GM19468 (cell line): ENCODE measurements around the gene RBM43.
A peak's percentile ranks its signal among the peaks of the same experiment; 100 is the strongest.
"Not testable (repeated sequence)": the region's sequence is repeated elsewhere in the genome, so short reads cannot be mapped to it uniquely, and the experiment has no call there.

Experiments used
- ATAC-seq: cut with Tn5 transposase; IDR thresholded peaks from one replicate; pipeline ENCODE4 v1.9.1; 2021; ENCODE audit warnings: mild to moderate bottlenecking, moderate library complexity, moderate number of reproducible peaks; ENCODE audit not compliant: unreplicated experiment; ENCODE audit errors: extremely low read depth

Gene RBM43

DNA sequence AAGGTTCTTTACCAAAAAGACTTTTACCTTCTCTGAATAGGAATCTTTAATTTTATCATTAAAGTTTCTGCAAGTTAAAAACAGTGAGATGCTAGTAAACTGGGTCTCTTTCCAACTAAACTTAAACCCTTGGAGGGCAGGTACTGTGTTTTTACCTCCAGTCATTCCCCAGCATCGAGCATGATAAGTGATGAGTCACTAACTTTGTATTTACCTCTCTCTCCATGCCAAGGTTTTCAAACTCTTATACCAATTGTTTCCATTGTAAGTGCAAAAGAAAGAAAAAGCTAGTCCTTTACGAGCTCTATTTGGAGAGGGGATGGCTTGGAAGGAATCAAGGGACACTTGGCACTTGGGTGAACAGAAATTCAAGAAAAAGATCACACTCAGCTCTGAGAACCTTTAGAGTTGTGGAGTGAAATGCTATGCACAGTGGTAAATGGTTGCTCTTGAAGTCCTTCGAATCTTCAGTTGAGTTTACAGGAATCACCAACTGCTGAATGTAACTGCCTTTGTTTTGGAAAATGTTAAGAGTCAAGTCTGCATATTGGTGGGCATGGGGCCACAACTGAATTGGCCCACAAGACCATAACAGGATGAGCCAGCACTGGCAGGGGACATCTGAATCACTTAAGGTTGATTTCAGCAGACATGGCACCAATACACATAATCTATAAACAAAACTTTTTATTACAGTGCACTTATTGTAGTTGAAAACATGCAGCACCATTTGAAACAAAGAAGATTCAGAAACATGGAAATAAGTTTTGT is 8.3 kb upstream of the RBM43 start:
- no peak for ATAC-seq

DNA sequence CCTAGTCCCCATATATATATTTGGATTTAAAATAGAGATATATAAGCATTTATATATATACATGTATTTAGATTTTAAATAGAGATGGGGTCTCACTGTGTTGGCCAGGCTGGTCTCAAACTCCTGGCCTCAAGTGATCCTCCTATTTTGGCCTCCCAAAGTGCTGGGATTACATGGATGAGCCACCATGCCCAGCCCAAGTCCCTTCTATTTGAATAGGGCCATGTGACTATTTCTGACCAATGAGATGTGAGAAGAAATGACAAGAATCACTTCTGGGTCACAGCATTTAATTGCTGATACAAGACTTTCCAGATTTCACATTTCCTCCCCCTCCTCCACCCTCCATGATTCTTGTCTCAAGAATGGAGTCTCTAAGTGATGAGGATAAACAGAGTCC is 6.4 kb upstream of the RBM43 start:
- no peak for ATAC-seq

DNA sequence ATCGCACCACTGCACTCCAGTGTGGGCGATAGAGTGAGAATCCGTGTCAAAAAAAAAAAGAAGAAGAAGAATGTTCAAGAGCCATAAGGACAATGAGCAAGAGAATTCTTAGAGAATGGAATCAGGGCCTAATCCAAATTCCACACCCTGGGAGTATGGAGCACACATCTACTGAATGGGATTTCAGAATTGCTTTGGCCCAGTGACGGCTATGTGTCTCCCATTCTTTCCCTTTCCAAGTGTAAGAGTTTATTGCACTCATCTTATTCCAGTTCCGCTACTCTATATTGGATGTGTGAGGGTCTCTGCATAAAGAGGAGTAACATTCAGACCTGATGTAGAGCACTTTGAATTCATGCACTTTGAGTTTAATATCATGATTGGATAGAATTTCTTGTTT is 5.9 kb upstream of the RBM43 start:
- no peak for ATAC-seq

DNA sequence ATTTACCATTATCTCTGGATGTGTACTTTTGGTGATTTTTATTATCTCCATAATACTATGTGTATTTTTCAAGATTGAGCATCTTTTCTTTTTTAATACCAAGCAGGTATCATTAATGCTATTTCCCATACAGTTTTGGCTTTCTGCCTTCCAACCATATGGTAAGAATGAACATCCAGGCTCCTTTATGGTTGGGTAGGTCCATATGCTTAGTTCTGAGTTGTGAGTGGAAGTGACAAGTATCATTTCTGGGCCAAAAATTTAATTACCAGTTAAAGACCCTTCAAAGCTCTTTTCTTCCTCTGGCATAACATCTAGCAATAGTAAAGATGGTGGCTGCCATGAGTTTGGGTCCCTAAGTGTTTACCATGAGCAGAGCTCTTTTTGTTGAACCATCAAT is 4.3 kb upstream of the RBM43 start:
- ATAC-seq, result no peak

DNA sequence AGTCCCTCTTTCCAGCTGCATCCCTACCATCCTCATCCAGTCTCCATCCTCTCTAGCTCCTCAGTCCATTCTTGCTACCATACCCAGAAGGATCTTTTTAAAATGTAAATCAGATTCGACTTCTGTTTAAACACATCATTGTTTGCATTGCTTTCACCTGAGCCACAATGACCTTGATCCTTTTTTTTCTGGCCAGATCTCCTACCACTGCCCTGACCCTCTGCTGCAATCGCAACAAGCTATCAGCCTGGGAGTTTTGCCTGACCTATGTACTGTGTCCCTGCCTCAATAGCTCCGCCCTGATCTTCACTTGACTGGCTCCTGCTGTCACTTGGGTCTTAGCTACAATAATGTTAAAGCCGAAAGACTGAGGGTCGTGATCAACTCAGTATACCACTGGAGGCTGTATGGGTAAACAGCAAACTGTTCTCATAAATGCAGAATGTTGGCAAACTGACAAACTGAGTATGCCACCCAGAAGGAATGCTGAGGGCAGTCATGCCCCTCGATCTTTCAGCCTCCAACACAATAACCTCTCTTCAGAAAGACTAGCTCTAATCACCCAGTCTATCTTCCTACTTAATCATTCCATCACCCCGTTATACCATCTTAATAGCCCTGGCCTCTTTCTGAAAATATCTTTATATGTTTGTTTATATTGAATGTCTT is 2.6 kb upstream of the RBM43 start:
- ATAC-seq, result no peak

DNA sequence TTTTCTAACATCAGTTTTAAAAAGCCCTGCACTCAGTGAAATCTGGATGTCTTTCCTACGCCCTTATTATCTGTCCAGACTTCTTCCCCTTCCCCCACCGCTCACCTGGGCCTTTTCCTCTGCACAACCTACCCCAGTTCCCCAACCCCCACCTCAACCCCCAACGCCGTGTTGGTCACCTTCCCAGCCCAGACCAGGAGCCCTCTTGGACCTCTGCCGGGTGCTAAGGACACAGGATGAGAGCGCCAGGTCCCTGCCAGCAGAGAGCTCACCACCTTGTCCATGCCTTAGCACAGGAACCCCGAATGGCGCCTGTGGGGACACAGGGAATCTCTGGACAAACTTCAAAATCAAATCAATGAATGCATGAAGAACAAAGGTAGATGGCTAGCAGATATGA is 966 bp upstream of the RBM43 start:
- no peak for ATAC-seq

DNA sequence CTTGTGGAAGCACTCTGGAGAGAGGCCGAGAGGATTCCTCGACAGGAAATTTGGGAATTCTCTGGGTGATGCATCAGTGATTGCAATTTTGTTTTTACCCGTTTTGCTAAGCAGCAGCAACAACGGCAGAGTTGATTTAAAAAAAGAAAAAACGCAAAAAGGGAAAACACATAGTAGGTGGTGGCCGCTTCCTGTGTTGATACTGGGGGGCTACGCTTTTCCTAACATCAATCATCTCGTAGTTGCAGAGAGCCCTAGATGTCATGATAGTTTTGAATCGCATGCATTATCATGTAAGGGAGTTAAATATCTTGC is 271 bp upstream of the RBM43 start:
- no peak for ATAC-seq

DNA sequence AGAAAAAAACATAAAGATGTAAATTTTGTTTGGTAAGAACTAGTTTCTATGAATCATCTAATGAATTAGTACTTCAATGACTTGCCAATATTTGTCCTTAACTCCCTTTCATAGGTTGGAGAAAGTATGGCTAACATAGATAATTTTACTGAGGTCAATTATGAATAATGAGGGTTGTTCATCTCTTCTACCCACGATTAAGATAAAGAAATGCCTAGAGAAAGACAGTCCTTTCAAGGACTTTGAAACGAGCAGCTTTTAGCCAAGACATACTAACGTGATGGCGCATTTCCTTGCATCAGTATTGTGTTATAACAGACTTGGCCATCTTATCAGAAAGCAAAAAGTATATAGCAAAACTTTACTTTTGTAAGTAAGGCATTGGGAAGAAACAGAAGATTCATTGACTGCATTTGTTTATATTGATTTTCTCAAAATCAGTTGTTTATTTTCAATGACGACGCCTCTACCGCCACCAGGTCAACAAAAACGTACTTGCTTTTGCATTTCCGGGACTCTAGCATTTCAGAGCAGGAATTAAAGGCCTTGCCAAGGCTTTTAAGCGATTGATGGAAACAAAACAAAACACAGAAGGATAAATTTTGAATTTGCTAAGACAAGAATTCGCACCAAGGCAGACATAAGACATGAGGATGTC is 961 bp downstream of the RBM43 start:
- no peak for ATAC-seq

DNA sequence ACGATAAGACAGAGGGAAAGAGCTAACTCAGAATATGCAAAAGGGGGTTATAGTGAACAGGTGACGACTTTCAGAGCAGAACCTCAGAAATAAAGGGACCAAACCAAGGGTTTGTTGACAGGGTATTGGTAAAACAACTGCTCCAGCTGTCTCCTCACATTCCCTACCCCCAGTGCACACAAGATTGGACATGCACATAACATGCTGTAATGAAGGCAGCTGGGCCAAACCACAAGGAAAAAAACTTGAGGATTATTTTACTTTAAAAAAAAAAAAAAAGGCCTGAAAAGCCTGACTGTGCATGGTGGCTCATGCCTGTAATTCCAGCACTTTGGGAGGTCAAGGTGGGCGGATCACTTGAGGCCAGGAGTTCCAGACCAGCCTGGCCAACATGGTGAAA is 3.5 kb downstream of the RBM43 start:
- ATAC-seq, result no peak

DNA sequence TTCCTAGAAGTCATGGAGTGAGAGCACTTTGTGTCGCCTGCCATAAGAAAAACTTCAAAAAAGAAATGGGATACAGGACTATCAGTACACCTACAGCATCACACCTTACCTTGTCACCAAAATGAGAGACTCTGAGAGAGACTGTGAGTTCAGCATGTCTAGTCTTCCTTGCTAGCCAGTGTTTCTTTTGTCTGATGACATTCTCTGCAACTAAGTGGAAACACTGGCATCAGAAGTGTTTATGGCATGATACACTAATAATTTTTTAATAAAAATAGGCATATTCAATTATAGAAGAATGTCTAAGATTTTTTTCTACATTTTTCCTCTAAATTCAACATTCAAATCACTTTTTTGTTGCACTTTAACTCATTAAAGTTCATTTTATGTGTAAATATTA is 9.0 kb downstream of the RBM43 start:
- ATAC-seq, result no peak

DNA sequence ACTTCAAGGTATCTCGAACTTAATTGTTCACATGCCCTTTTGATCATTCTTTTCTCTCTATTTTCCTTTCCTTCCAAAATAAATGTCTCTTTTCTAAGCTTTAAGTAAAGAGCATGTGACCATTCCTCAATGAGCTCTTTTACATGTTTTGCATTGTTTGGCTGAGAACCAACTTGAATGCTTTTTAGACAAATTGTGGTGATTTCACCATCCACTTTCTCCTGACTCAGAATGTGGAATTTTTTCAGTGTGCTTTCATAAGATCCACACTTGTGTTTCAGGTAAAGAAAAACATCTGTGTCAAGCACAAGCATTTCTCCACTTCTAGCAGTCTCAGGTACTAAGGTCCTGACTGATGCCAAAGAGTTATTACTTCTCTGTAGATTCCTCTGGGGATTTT is 10.7 kb downstream of the RBM43 start:
- no peak for ATAC-seq

DNA sequence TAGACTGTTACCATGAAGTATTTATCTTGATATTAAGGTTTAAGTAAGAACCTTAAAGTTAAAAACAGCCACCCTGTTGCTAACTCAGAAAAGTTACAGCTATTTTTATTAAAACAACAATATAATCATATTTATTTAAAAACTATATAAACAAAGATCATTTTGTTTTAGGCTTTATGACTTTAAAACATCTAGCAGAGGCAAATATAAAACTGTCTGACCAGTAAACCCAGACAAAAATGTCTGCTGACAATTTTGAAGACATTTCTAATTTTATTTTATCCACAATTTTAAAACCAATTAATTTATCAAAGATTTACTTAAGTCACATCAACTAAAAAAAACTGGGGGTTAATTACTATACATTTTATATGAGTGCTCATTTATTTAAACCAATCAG is 14.2 kb downstream of the RBM43 start:
- no peak for ATAC-seq

DNA sequence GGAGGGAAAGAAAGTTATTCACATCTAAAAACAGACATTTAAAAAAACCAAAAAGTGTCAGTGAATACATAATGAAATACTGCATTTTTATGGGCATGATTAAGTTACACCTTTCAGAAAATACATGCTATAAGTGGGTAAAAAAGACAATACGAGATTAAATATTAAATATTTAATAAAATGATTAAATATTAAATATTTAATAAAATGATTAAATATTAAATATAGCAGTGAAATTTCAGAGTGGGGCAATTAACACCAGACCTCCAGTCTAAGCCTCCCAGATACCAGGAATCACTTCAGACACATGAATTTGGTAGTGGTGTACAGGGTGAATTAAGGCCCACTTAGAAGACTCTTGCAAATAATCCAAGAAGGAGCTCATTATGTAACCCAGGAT is 15.5 kb downstream of the RBM43 start:
- no peak for ATAC-seq

DNA sequence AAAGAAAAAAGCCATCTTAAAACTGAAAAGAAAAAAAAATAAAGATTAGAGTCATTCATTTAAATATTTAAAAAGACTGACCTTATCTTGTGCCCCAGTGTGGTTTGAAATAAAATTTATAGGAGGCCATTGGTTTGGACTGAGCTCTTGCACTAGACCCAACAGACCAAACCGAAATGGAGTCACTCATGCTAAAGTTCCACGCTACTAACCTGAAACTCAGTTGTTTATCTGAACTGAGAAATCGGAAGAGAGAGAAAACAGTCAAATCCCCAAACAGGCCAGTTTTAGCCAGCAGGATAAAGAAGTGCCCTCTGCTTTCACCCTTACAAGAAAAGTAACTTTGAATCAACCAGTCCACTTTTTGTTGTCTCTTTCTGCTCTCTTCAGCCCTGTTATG is 18.2 kb downstream of the RBM43 start:
- ATAC-seq, result no peak

DNA sequence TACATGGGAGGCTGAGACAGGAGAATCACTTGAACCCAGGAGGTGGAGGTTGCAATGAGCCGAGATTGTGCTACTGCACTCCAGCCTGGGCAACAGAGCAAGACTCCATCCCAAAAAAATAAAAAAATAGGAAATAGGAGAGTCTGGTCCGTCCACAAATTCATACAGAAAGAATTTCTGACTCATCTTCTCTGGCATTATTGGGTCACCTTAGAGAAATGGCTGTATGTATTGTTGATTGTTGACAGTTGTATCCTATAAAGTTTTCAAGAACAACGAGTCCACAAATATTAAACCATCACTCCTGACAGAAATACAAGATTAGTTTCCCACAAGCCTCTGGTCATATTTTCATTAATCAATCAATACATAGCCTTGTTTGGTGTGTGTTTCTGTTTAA is 20.4 kb downstream of the RBM43 start:
- ATAC-seq, result no peak

DNA sequence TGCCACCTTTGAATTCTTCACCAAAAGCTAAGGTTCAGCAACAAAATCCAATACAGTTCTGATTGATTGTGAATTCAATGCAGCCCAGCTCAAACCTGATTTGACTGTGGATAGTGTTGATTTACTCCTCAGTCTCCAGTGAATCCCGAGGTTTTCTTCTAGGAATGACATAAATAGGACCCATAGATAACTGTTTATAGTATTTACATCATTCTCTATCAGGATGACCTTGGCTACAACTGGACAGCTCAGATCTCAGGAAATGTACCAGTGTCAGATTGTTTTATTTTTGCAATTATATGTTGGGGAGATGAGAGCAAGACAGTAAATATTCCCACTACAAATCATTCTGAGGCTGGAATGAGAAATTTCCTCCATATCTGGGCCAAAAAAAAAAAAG is 21.2 kb downstream of the RBM43 start:
- no peak for ATAC-seq

DNA sequence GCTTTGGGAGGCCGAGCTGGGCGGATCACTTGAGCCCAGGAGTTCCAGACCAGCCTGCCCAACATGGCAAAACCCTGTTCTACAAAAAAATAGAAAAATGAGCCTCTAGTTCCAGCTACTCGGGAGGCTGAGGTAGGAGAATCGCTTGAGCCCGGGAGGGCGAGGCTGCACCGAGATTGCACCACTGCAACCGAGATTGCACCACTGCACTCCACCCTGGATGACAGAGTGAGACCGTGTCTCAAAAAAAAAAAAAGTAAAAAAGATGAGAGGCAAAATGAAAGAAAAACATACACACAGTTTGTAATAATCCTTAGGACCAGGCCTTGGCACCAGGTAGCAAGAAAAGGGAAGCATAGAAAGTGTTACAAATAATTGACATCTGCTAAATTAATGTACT is 22.0 kb downstream of the RBM43 start:
- no peak for ATAC-seq

DNA sequence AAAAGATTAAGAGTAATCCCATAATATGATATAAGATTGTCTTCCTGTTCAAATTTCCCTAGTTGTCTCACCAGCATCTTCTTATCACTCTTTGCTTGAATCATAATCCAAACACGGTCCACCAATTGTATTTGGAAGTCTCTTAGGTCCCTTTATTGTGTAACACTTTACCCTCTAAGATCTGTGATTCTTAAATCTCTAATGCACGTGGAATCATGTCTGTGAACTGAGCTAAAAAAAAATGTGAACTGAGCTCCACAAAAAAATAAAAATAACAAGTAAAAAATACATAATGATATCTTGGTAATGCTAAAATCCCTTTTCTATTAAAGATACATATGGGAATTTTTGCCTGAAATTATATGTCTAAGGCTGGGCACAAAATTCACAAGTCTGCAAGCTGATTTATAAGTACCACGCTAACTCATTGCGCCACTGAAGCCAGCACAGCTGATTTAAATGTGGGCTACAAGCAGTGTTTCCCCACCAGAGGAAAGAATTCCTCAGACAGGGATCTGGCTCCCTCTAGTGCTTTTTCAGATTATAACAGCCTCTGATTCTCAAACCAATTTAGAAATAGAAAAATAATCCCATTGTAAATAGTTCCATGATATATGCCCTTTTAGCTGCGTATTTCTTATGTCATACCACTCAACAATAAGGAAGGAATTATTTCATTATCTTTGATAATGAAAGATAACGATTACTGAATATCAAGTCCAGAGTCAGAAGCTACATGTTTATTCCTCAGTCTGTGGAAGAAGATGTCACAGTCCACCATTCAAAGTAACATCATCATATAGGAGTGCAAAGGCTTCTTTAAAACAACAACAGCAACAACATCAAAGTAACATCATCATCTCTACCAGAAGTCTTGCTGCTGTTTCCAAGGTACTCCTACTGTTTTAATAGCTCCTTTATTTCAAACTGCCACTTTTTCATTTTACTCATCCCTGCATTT is 22.9 kb downstream of the RBM43 start:
- peak; percentile 68 for ATAC-seq

DNA sequence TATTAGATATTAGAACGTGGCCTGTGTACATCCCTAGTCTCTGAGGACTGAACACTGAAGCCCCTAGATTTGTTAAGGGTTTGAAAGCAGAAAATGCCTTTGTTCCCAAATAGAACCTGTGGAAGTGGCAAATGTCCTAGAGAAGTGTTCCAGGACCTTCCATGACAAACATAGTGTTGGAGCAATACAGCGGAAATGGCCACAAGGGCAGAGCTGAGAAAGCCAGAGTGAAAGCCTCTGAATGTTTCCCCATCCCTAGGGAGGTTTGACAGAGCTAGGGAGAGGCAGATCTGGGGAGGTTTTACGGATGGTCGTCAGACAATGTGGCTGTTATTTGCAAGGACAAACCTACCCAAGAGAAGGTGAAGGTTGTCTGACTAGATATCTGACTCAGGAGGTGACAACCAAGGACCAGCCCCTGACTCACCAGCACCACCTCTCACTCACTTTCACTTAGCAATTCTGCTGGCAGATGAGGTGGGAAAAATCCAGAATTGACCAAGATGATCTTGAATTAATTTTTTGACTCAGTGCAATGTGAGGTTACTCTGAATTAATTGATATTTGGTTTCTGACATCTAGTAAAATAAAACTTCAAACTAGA is 24.1 kb downstream of the RBM43 start:
- no peak for ATAC-seq

DNA sequence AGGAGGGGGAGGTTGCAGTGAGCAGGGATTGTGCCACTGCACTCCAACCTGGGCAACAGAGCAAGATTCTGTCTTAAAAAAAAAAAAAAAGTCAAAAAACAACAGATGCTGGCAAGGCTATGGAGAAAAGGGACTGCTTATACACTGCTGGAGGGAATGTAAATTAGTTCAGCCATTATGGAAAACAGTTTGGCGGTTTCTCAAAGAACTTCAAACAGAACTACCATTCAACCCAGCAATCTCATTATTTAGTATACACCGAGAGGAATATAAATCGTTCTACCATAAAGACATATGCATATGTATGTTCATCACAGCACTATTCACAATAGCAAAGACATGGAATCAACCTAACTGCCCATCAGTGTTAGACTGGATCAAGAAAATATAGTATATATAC is 27.9 kb downstream of the RBM43 start:
- not testable (repeated sequence) for ATAC-seq
